SHP77 treated with DMSO at 0.1 percent for 48 hours (cell line): ENCODE results near the gene TXNDC2.

ENCODE experiments used
- DNase-seq: peaks from one replicate; lab custom pipeline; 2025; lab: John Stamatoyannopoulos, UW

The TXNDC2 gene

DNA sequence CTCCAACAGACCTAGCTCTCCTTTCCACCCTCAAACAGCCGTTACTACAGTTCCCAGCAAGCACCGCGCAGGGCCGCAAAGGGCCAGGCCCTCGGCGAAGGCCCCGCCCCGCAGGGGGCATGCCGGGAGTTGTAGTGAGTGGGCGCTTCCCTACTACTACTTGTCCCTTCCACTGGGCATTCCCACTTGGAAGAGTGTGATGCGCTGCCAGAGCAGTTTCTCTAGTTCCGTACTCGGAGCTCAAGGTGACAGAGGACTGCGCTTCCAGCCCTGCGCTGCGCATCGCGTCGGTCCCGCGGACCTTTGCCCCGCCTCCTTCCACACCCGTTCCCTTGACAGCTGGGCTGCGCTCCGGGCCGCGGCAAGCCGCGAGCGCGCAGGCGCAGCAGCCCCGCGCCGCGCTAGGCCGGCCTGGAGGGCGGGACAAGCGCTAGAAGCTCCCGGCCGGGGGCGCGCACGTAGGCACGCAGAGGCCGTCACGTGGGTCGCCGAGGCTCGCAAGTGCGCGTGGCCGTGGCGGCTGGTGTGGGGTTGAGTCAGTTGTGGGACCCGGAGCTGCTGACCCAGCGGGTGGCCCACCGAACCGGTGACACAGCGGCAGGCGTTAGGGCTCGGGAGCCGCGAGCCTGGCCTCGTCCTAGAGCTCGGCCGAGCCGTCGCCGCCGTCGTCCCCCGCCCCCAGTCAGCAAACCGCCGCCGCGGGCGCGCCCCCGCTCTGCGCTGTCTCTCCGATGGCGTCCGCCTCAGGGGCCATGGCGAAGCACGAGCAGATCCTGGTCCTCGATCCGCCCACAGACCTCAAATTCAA is 28.0 kb downstream of the TXNDC2 start, which contains the start of gene VAPA:
Gene VAPA (plus strand): TSS at position 491 of the 808 bp plus-strand sequence. CDS start 241 bp downstream, at position 732.
- peak; percentile 83 for DNase-seq

DNA sequence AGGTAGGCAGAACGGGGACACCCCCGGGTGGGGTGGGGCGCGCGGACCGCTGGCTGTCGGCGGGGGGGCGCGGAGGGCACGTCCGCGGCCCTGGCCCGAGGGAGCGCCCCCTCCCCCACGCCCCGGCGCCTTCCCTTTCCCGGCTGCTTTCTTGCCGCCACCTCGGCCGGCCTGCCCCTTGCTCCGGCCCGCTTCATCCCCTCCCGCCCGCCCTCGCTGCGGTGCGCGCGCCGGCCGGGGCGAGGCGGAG is 28.5 kb downstream of the TXNDC2 start:
- no peak for DNase-seq

DNA sequence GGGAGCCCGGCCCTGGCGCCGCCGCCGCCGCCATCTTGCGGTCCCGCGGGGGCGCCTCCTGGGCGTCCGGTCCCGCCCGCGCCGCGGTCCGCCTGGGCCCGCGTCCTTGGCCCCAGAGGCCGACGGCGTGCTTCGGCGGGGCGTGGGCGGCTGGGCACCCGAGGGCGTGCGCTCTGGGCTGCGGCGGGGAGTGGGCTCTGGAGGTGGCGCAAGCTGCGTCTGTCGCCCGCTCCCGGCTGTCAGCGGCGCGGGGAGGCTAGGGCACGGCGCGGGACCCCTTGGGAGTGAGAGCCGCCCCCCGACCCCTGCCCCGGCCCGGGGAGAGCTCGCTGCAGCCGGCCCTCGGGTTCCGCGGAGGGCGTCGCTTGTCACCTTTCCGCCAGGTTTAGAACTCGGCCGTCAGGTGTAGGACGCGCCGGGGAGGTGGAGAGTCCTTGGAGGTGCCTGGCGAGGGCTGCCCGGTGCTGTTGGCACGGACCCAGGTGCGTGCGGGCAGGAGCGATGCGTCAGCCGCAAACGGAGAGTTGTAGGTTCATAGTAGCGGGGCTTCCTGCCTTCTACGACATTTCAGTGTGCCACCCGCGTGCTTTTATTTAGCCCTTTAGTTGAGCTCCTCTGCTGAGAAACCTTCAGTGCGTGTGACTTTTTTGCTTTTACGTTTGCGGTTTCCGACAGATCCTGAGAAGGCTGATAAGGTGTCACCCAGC is 29.0 kb downstream of the TXNDC2 start:
- peak; percentile 24 for DNase-seq

DNA sequence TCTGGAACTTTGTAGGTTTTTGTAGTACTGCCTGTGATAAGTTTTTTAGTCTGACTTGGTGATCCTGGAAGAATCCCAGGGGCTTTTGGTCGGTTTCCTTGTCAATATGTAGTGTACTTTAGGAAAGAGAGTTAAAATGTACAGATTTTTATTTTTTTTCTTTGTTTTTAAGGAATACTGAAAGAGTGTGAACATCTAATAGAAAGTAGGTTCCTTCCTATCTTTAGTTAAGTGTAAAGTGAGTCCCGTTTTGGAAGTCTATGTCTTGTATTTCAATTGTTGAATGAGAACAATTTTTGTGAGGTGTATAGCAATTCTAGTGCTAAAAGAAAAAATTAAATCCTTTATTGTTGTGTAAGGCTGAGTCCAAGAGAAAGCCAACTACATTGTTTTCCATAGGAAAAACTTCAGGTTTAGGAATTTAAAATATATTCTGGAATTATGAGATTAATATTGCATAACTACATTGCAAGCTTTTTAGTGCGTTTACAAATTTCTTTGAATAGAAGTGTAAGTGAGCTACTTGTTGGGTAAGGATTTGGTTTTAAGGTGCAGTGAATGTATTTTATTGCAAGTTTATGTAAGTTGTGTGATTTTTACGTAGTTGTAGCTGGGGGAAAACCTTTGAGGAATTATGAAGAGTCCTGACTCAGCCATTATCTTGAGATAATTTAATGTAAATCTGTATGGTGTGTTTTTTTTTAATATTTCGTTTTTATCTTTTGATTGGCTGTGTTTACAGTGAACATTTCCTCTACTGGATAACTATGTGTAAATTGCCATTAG is 29.7 kb downstream of the TXNDC2 start:
- no peak for DNase-seq

DNA sequence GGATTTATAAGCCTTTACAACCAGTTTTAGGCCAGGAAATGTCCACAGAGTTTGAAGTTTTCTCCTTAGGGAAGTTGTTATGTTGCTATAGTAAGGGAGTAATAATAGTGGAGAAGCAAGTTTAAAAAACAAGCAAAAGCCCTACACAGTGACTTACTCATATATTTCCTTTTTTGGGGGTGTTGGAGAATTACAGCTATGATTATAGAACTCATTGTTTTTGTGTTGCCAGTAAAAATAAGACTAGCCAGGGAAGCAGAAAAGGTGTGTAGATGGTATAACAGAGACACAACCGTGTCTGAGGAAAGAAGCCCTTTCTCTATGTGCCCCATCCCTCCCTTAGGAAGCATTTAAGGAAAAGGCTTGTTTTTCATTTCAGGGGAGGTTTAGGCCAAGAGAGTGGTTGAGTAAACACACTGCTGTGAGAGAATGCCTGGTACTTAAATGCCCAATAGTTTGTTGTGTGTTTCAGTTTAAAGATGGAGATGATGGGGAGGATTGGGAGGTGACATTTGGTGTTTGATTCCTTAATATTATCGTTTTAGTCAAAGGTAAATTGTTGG is 30.4 kb downstream of the TXNDC2 start:
- DNase-seq, result no peak

DNA sequence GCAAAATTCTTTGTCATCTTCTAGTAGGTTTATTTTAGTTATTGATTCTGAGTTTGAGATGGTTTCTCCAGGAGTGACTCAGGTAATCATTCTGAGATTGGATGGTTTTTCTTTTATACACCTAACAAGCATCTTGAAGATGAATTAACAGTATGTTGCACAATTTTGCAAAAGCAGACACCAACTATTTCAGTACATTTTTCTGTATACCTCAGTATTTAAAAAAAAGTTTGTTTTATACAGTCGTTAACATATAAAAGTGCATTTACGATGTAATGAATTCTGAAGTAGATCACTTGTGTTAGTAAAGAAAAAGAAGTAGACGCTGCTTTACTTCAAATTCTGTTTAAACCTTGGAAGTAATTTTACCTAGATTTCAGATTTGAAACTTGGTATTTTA is 31.0 kb downstream of the TXNDC2 start:
- no peak for DNase-seq

DNA sequence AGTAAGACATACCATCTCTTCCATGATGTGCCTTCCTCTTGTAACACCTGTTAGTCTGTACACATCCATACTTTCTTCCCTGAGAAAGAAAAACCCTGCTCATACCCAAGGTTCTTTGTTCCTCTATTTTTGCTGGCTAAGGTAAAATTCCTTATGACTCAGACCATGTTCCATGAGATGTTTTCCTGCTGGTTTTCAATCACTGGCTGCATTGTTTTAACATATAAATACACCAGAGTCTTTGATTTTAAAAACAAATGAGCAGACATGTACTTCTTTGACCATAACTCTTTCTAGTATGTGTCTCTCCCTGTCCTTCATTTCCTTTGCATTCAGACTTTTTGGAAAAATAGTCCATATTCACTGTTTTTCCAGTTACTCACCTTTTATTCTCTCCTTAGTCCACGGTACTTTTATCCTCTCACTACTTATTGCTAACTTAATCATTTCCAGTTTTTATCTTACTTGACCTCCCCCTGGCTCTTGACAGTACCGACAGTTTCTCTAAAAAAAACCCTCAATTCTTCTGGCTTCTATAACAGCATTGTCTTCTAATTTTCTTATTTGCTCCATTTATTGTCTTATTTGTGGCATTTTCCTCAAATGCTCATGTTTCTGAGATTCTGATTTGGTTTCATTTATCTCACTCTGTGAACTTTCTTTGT is 32.4 kb downstream of the TXNDC2 start:
- DNase-seq, result no peak

DNA sequence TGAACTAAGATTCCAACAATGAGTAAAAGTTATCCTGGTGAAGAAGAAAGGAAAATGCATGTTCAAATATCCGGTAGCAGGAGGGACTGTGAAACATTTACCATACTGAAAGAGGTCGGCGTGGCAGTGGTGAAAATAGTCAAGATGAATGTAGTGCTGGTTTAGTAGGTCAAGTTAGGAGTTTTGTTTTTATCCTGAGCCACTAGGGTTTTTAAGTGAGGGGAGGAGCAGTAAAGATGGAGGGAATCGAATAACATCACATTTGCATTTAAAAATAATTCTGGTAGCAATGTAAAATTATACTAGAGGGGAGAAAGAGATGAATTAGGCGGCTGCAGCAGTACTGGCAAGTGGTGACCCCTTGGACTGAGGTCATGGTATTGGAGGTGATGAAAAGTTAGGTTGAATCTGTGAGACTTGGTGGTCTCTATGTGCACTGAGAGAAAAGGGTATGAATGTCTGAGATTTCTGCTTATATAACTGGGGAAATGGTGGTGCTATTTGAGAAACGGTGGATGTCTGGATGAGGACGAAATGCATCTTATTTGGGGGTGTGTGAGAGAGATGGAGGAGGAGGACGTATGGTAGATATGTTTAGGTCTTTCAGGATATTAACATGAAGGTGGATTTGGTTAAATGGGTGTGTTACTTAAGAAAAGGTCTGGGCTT is 33.9 kb downstream of the TXNDC2 start:
- DNase-seq, result no peak

DNA sequence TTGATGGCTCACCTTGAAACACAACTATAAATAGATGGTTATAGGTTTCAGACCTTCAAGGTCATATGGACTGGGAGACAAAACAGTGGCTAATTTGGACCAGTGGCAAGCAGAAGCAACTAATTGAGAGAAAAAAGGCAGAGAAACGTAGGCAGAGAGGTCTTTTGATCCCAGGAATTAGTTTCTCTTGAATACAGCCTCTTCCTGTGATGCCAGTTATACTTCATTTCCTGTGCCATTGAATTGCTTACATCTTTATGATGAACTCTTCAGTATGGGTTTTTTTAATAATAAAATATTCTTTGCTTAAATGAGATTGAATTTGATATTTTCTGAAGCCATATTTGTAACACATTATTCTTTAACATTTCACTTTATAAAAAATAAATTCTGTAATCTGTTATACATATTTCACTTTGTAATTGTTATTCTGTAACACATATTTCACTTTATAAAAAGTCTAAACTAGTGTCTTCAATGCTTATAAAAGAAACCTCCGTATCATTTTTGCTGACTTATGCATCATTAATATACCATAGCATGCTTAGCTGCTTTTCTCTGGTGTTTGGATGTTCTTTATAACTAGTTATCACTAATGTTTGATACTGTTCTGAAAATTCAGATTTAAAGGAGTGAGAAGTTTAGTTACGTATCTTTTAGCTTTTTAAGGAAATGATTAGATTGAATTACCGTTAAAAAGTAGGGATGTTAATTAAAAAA is 37.0 kb downstream of the TXNDC2 start:
- no peak for DNase-seq

DNA sequence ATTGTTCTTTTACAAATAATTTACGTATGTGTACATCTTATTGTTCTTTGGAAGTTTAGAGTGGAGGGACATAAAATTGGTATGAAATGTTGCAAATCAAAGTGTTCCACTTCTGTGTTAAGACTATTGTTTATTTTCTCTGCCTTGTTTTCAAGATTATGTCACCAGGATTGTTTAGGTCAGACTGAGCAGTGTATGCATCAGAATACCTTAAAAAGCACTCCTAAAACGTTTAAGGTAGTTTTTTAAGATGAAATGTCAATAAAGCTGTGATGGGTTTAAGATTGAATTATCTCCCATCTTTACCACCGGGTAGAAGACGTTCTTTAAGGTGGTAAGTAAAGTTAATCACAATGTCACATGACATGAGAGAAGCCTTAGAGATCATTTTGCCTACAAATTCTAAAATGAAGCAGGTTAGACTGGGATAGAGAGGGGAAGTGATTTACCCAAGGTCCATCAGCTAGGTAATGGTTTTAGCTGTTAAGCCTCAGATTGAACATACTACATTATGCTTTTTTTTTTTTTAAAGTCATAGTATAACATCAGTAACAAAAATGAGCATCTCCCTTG is 38.7 kb downstream of the TXNDC2 start:
- DNase-seq, result no peak

DNA sequence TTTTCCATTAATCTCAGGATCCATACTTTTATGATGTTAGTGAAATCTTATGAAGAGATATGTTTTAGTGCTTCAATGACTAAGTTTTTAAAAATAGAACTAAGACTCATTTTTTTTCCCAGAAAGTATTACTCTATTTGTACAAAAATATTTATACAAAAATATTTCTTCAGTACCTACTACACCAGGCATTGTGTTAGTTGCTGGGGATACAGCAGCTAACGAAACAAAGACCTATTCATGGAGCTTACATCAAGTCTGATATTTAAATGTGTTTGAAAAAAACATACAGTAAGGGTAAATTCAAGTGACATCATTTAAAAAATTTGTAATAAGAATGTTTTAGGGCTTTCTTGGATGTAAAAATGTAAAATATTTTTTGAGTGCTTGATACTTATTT is 39.6 kb downstream of the TXNDC2 start:
- no peak for DNase-seq

DNA sequence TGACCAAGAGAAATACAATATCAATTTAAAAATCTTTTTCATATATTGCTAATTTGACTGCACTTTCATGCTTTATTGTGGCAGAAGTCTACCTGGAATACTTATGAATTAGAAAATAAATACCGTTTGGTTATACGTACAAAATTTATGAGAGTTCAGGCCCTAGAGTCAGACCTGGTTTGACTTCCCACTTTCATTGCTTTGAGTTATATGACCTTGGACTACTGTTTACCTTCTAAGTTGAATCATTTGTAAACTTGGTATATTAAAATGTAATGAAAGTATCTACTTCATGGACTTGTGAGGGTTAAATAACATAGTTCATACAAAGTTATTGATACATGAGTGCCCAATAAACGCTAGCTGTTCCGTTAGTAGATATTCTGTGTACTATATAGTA is 40.0 kb downstream of the TXNDC2 start:
- no peak for DNase-seq

DNA sequence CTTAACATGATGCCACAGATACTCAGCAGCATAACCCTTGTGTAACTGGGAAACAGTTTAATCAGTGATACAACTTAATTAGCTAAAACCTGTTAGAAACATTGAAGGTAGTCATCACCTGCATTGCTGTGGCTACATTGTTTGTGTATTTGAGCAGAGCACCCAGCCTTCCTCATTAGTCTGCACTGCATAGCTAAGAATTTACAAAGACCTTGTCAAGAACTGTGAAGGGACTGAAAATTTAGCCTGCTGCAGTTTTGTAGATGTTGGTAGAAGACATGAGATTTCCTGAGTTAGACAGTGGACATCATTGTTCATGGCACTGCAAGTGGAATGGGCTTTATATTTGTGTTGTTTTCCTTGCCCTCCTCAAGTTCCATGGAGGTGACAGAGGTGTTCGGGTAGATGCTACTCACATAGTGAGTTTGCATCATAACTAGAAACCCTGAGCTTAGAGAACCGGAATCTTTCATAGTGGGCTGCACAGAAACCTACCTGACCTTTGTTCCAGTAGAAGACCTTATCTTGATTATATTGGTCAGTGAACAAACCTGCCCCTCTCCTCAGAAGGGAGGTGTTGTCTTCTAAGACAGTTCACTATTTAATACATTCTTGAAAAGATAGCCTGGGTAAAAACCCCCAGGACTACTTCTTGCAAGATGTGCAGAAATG is 40.6 kb downstream of the TXNDC2 start:
- DNase-seq, result no peak

DNA sequence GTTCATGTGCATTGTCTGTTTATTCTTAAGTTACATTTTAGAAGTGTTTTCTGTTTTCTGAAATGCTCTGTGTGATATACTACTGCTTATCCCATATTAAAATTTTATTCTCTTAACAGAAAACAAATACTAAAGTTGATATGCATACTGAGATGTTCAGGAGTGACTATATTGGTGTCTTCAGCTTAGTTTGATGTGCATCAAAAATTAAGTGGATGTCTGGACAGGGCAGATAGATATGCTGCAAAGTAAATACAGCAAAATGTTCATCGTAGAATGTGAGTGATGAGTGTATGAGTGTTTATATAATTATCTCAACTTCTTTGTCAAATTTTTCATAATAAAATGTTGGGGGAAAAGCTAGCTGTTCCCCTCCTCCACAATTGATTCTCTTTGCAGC is 41.2 kb downstream of the TXNDC2 start:
- DNase-seq, result no peak

DNA sequence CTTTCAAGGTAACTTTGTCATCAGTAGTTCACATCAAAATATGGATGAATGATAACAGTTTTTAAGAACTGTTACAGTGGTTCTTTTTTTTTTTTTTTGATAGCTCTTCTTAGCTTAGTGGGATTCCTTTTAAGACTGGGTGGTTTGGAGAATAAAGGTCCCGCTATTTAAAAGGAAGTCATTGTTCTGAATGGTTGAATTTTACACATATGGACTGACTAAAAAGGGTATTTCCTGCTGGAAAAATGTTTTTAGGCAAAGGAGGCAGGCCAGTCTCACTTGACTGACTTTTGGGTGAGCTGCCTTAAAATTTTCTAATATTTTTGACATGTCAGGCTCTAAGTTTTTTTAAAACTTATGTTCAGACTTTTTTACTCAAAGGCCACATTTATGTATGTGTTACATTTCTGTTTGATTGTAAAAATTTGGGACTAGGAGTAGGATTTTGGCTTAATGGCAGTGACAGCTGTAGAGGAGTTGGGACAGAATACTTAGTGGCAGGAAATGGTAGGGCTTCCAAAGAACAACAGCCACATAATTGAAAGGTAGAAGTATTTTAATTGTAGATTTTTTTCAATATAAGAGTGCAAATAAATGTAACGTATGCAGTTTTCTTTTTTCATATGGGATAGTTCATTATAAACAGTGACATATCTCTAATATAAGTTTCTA is 41.8 kb downstream of the TXNDC2 start:
- no peak for DNase-seq

DNA sequence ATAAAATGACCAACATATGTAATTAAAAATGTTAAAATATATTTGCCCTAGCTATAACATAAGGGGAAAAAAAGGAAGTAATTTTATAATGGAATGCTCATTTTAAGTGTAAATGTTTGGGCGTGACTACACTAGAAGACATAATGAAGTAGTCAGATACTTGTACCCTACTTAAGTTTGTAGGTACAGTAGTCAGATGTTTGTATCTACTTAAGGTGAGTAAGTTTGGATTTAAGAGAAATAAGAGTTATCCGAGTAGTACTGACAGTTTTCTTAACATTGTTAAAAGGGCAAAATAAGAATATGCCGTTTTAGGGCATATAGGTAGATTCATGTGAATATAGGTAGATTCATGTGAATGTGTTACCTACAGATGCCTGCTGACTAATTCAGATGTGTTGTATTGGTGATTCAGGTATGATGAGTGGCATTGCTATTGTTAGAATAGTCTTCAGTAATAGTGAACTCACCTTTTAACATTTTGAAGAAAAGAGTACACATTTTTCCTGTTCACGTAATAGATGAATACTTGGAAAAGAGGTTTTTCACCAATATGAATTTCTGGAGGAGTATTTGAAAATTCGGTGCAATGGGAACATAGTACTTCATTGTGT is 43.0 kb downstream of the TXNDC2 start:
- DNase-seq, result no peak

DNA sequence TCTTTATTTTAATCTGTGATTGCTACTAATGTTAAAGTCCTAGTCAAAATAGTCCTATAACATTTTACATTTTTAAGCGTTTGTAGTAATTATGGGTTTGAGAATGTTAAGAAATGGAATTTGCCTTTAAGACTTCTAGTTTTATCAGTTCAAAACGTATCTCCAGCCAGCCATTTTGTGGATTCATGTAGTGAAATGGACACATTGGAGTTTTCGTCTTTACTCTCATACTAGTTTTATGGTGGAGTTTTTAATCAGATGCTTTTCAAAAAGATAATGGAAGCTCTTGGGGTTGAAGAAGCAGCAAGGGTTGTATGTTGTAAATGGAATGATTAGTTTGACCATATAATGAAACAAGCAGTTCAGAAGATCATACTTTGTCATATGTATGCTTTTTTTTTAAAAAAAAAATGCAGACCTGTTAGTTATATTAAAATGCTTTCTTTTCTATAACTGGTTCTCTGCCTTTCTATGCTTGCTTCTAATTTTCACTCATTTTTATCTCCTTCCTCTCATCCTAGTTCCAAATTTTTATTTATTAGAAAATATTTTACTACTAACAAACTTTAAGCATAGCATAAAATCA is 44.6 kb downstream of the TXNDC2 start:
- no peak for DNase-seq

DNA sequence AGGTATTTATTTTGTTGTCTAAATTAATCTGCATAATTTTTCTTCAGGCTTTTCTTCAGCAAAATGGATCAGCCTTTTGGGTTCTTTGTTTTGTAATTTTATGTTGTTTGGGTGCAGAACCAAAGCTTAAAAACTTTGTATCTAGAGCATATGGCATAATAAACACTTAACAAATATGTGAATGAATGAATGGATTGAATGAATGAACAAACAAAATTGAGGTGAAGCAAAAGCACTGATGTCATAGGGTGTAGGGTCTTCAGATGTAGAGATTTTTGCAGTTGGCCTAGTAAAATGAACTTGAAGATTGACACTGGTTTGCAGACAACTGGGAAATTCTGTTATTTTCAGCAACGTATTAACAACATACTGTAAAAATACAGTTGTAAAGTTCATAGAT is 45.4 kb downstream of the TXNDC2 start:
- DNase-seq, result no peak

DNA sequence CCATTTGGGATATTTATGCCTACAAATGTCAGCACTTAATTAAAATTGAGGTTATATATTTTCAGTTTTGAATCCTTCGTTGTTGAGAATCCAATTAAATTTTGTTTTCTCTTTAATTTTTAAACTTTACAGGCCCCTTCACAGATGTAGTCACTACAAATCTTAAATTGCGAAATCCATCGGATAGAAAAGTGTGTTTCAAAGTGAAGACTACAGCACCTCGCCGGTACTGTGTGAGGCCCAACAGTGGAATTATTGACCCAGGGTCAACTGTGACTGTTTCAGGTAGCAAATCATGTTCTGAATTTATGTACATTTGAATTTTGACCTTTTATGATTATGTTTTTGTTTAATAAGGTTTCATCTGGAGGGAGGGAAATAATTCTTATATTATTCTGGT is 45.9 kb downstream of the TXNDC2 start:
- no peak for DNase-seq
